ENCODE results near the gene FYN.

FYN gene

DNA sequence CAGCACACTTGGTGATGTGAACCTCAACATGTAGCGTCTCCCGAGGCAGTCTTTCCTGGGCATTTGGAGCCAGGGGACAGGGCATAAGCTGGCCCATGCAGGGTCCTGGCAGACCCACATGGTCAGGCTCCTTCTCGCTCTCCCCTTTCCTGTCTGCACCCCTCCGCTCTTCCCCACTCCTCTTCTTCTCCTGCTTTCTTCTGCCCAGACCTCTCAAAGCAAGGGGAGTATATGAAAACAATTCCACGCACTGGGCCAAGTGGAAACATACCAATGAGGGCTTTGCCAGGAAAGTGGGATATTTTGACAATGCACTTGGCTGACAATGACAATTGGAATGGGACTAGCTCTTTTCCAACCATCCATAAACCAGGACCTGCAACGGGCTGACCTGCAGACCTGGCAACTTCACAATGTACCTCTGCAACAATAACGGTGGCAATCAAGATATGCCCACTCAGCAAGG is 208.7 kb downstream of the FYN start:
- H3K4me3 ChIP-seq (ENCODE audit: low read length) = no peak overlapping the region
- TF ChIP-seq, protein P1, sequence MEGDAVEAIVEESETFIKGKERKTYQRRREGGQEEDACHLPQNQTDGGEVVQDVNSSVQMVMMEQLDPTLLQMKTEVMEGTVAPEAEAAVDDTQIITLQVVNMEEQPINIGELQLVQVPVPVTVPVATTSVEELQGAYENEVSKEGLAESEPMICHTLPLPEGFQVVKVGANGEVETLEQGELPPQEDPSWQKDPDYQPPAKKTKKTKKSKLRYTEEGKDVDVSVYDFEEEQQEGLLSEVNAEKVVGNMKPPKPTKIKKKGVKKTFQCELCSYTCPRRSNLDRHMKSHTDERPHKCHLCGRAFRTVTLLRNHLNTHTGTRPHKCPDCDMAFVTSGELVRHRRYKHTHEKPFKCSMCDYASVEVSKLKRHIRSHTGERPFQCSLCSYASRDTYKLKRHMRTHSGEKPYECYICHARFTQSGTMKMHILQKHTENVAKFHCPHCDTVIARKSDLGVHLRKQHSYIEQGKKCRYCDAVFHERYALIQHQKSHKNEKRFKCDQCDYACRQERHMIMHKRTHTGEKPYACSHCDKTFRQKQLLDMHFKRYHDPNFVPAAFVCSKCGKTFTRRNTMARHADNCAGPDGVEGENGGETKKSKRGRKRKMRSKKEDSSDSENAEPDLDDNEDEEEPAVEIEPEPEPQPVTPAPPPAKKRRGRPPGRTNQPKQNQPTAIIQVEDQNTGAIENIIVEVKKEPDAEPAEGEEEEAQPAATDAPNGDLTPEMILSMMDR (IDR thresholded peaks at IDR 0.05; ENCODE audit: insufficient read depth, low read depth, low read length, missing control alignments) = no peak
- DNase-seq (ENCODE audit: low read depth) = no peak

- TF ChIP-seq, protein P1 (IDR thresholded peaks at IDR 0.05; ENCODE audit: insufficient read depth, low read depth, low read length, missing control alignments) = no peak
- no peak overlapping the region for H3K4me3 ChIP-seq (ENCODE audit: low read length)
- DNase-seq (ENCODE audit: low read depth) = no peak
Measured at GRCh38 chr6:111663692-111664564, 209.3 kb downstream of the FYN start.

DNA sequence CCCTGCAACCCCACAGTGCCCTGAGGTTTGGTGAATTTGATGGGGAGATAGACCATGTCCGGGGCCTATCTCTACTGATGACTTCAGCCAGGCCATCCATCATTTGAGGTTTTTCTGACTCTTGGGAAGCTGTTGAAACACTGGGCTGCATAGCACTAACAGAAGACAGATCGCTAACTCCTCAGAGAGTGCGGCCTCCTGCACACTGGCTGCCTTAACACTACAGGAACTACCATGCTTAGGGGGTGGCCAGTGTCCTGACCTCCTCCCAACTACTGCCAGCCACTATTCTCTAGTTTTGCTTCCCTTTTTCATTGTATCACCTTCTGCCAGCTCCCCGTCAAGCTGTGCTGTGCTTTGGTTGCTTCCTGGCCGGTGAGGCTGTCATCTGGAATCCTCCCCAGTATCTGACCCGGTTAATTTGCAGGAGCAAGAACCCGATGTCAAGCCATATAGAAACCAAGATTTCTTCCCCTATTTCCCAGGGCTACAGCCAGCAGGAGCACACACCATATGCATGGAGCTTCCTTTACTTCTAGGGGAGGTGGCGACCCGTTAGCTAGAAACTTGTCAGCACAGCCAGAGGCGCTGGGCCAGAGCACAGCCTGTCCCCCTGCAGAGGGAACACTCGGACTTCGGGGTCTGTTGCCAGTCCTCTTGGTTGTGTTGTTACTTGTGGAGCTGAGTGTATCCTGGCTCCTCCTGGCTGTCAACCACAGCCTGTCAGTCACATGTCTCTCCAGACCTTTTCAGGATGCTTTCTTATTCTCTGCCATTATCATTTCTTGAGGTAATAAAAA is 210.3 kb downstream of the FYN start:
- TF ChIP-seq, protein P1 (IDR thresholded peaks at IDR 0.05; ENCODE audit: insufficient read depth, low read depth, low read length, missing control alignments) = no peak
- DNase-seq (ENCODE audit: low read depth) = no peak
- H3K4me3 ChIP-seq (ENCODE audit: low read length) = no peak overlapping the region

GRCh38 chr6:111662072-111662793 is 211.0 kb downstream of the FYN start:
- DNase-seq (ENCODE audit: low read depth) = no peak
- TF ChIP-seq, protein P1 (IDR thresholded peaks at IDR 0.05; ENCODE audit: insufficient read depth, low read depth, low read length, missing control alignments) = no peak
- H3K4me3 ChIP-seq (ENCODE audit: low read length) = no peak overlapping the region

DNA sequence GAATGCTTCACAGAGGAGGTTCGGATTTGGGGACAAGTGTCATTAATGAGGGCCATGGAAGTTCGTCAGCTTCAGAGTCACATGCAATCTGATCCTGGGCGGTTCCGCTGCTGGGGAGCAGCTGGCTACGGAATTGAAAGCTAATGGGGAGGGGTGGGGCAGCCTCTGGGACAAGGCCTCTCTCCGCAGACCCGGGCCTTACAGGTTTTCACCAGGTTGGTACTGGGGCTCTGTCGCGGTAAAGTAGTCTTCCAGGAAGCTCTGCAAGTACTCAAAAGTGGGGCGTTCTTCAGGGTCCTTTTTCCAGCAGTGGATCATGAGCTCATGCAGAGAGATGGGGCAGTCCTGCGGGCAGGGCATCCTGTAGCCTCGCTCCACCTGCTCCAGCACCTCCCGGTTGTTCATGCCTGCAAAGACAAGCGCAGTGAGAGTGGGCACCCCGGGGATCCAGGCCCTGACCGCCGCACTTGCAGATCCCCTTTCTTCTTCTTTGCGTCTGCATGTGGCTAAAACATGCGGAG is 211.7 kb downstream of the FYN start:
- TF ChIP-seq, protein P1 (IDR thresholded peaks at IDR 0.05; ENCODE audit: insufficient read depth, low read depth, low read length, missing control alignments) = no peak
- no peak for DNase-seq (ENCODE audit: low read depth)
- H3K4me3 ChIP-seq (ENCODE audit: low read length) = no peak overlapping the region

- no peak for DNase-seq (ENCODE audit: low read depth)
- TF ChIP-seq, protein P1 (IDR thresholded peaks at IDR 0.05; ENCODE audit: insufficient read depth, low read depth, low read length, missing control alignments) = no peak
- no peak overlapping the region for H3K4me3 ChIP-seq (ENCODE audit: low read length)
Measured at GRCh38 chr6:111660531-111660930, 212.7 kb downstream of the FYN start.
